Measurements from ENCODE around the gene PIR.

PIR gene

DNA sequence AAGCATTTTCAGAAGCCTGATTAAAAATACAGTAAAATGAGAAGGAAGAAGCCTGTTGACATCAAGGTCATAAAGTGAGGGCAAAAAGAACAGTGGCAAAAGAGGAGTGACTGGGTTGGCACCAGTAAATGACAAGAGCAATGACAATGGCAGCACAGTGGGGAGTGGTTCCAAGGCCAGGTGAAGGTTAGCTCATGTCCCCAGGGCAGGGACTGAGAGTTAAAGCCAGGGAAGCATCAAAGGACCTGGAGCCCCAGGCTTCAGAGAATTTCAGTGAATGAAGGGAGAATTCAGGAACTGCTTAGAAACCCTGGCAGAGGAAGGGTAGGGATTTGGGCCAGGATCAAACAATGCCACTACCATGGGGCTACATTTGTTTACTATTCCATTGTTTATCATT is 149.0 kb downstream of the PIR start:
- no peak for DNase-seq

DNA sequence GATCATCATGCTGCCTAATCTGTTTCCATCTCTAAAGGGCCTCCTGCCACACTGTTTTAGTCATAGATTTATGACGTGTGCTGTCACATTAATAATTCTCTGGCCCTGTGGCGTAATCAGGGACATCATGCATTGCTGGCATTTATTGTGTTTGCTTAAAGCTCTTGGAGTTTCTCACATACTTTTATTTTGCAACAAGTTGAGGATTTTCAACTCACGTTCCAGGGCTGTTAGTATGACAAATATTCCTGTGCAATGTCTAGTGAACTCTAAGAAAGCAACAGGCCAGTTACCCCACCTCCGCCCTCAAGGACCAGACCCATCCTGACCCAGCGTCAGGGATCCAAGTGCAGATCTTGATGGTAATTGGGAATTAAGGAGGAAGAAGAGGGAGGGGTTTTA is 150.1 kb downstream of the PIR start:
- DNase-seq: peak; percentile 53

GRCh38 chrX:15340867-15341266 is 152.3 kb downstream of the PIR start:
- no peak for DNase-seq

DNA sequence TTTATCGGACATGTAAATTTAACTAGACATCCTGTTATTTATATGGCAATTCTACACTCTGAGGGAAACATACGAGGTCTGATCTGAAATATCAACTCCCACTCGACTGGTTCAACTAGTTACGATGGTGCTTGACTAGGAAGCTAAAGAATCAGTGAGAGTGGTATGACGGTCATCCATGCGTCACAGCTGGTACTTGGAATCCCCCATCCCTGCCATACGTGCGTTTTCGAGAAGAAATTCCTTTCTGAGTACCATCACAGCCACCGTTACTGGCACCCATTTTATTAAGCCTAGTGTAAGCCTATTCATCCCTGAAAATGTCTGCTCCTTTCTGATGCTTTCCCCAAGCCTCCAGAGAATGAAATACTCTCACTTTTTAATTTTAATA is 157.1 kb downstream of the PIR start:
- DNase-seq: peak; percentile 41

GRCh38 chrX:15335135-15336022 is 157.8 kb downstream of the PIR start, which contains the start of gene PIGA:
Gene PIGA, minus strand, starts transcription at chrX:15335523. Its CDS starts 3,593 bp downstream, at chrX:15331930.
- peak; percentile 97 for DNase-seq

Measured in fibroblast of skin of abdomen (primary cell).